Peyer's patch (tissue), 4 donors: ENCODE results near the gene ILDR1.

Source experiments
- POLR2A ChIP-seq, 2 donors: fragments of 450-650 bp; IDR thresholded peaks; one replicate each; pipeline ENCODE4 v1.5.1; 2017; ENCODE audit warnings: antibody characterized with exemption in 2 of 2, mild to moderate bottlenecking in 2 of 2, moderate library complexity in 2 of 2
- TF ChIP-seq, protein P1 (sequence below), 6 experiments: fragments of 450-650 bp in 4 of 6; fragments of 200-600 bp in 2 of 6; sonication (generic) in 1 of 6; IDR thresholded peaks; one replicate each; pipeline ENCODE4 v1.5.1; 2017 to 2019; ENCODE audit warnings: antibody characterized with exemption in 6 of 6, mild to moderate bottlenecking in 3 of 6, moderate library complexity in 1 of 6

DNA sequence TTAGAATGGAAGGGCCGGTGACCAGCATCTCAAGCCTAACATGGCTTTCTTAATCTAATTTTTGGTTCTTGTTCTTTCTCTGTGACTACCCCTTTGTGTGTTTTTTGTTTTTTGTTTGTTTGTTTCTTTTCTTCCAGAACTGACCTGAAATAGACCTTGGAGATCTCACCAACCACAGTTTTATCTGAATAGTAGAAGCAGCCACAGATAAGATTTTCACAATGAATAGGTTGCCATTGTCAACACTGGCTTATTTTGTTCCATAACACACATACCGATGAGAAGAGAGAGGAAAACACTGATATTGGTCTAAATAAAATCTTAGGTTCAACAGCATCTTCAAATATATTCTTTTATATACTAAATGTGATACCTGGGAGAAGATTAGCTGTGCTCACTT, 11.5 kb downstream of the ILDR1 start:
- TF ChIP-seq POLR2A (IDR thresholded peaks at IDR 0.05) = no peak
- TF ChIP-seq, protein P1, sequence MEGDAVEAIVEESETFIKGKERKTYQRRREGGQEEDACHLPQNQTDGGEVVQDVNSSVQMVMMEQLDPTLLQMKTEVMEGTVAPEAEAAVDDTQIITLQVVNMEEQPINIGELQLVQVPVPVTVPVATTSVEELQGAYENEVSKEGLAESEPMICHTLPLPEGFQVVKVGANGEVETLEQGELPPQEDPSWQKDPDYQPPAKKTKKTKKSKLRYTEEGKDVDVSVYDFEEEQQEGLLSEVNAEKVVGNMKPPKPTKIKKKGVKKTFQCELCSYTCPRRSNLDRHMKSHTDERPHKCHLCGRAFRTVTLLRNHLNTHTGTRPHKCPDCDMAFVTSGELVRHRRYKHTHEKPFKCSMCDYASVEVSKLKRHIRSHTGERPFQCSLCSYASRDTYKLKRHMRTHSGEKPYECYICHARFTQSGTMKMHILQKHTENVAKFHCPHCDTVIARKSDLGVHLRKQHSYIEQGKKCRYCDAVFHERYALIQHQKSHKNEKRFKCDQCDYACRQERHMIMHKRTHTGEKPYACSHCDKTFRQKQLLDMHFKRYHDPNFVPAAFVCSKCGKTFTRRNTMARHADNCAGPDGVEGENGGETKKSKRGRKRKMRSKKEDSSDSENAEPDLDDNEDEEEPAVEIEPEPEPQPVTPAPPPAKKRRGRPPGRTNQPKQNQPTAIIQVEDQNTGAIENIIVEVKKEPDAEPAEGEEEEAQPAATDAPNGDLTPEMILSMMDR (IDR thresholded peaks at IDR 0.05) = no peak
